Measurements from ENCODE around the gene TCF7.

GRCh38 chr5:134088291-134088690, 26.2 kb upstream of the TCF7 start:
- TF ChIP-seq ZNF274 (IDR thresholded peaks at IDR 0.05; ENCODE audit: low read depth, low read length), result no peak
- TF ChIP-seq SUZ12 (IDR thresholded peaks at IDR 0.05; ENCODE audit: extremely low read depth, insufficient read depth, insufficient read length), result no peak

Measured in NT2/D1 (cell line).